DND-41 (cell line): ENCODE data around the gene B3GNT7.

Source experiments
- ATAC-seq: fragments of 200-7000 bp; cut with Tn5 transposase; 3 replicates; pipeline ENCODE4 v1.9.1; 2021; ENCODE audit warnings: low read depth; ENCODE audit not compliant: insufficient read depth
- DNase-seq: peaks from one replicate; pipeline ENCODE4 v3.0.0-alpha.2; 2020
- H2AFZ ChIP-seq: 2 replicates; pipeline ENCODE4 v1.6.0; 2012; ENCODE audit warnings: low read depth, low read length
- H3K27ac ChIP-seq: 2 replicates; pipeline ENCODE4 v1.5.1; 2012; ENCODE audit warnings: low read length, inconsistent platforms
- H3K27me3 ChIP-seq: fragments of 200-600 bp; sonication (generic); 2 replicates; pipeline ENCODE4 v1.6.0; 2012; ENCODE audit warnings: low read length, mild to moderate bottlenecking, inconsistent platforms; ENCODE audit not compliant: insufficient read depth, poor library complexity
- H3K36me3 ChIP-seq: 2 replicates; pipeline ENCODE4 v1.5.1; 2012; ENCODE audit warnings: low read length, inconsistent platforms; ENCODE audit not compliant: insufficient read depth
- H3K4me1 ChIP-seq: 2 replicates; pipeline ENCODE4 v1.5.1; 2012; ENCODE audit warnings: mild to moderate bottlenecking, low read length; ENCODE audit not compliant: insufficient read depth
- H3K4me2 ChIP-seq: 2 replicates; pipeline ENCODE4 v1.6.0; 2012; ENCODE audit warnings: mild to moderate bottlenecking, moderate library complexity, low read length, inconsistent platforms; ENCODE audit not compliant: insufficient read depth
- H3K4me3 ChIP-seq, 2 experiments: fragments of 200-600 bp in 1 of 2; shearing (Covaris generic) in 1 of 2; 2 replicates each; pipeline ENCODE4 v1.5.1; 2012 to 2016; ENCODE audit warnings: inconsistent platforms in 2 of 2, low read length in 2 of 2, mild to moderate bottlenecking in 2 of 2, low read depth in 1 of 2, moderate library complexity in 1 of 2
- H3K79me2 ChIP-seq: 2 replicates; pipeline ENCODE4 v1.6.0; 2012; ENCODE audit warnings: low read length, inconsistent platforms; ENCODE audit not compliant: insufficient read depth
- H3K9ac ChIP-seq: 2 replicates; pipeline ENCODE4 v1.6.0; 2012; ENCODE audit warnings: low read depth, mild to moderate bottlenecking, inconsistent platforms, low read length, moderate library complexity
- H3K9me3 ChIP-seq: 2 replicates; pipeline ENCODE4 v1.5.1; 2012; ENCODE audit warnings: low read length, moderate library complexity, mild to moderate bottlenecking, inconsistent platforms; ENCODE audit not compliant: insufficient read depth, severe bottlenecking
- H4K20me1 ChIP-seq: 2 replicates; pipeline ENCODE4 v1.6.0; 2012; ENCODE audit warnings: low read length; ENCODE audit not compliant: insufficient read depth
- EZH2 ChIP-seq: IDR thresholded peaks from 3 replicates; pipeline ENCODE4 v1.6.1; 2012; ENCODE audit warnings: borderline replicate concordance, low read depth, mild to moderate bottlenecking, moderate library complexity, low read length, inconsistent platforms; ENCODE audit not compliant: severe bottlenecking
- TF ChIP-seq, protein P1 (sequence below): IDR thresholded peaks from 2 replicates; pipeline ENCODE4 v1.5.1; 2012; ENCODE audit warnings: borderline replicate concordance, low read length, moderate library complexity, mild to moderate bottlenecking; ENCODE audit not compliant: poor library complexity, severe bottlenecking; ENCODE audit errors: extremely low read depth

The B3GNT7 gene

DNA sequence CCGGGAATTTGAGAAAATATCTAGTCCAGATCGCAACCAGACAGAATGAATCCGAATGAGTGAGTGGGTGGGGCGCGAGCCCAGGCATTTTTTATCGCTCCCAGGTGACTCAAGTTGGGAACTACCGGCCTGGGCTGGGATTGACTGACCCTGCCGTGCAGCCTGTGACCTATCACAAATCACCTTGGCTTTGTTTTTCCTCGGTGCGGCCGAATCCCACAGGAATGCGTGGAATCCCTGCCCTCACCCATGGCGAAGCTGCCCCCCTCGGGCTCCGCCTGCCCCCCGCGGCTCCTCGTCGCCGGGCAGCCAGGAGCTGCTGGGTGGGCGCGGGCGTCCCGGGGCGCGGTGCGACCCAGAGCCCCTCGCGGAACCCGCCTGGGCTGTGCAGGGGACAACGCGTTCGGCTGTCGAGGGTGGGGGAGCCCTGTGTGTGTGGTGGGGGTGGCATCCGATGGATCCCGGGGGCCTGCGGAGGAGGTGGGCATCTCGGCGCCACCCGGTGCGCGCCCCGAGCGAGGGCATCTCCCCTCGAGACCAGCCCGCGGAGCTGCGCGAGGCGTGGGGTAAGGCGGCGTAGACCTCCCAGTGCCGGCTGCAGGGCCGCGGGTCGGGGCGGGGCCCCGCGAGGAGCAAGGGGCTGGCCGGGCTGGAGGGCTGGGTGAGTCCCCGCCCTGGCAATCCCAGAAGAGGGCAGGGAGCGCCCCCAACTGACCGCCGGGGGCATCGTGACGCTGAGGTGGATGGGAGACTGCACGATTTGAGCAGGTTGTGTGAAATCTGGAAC is 16.5 kb downstream of the B3GNT7 start:
- H3K4me2 ChIP-seq = no peak overlapping the region
- H3K4me3 ChIP-seq = no peak overlapping the region
- DNase-seq (no peak), ATAC-seq (no peak)
- no peaks in the 10 kb centered on the region for H3K79me2 ChIP-seq
- no peak for TF ChIP-seq EZH2
- TF ChIP-seq, protein P1, sequence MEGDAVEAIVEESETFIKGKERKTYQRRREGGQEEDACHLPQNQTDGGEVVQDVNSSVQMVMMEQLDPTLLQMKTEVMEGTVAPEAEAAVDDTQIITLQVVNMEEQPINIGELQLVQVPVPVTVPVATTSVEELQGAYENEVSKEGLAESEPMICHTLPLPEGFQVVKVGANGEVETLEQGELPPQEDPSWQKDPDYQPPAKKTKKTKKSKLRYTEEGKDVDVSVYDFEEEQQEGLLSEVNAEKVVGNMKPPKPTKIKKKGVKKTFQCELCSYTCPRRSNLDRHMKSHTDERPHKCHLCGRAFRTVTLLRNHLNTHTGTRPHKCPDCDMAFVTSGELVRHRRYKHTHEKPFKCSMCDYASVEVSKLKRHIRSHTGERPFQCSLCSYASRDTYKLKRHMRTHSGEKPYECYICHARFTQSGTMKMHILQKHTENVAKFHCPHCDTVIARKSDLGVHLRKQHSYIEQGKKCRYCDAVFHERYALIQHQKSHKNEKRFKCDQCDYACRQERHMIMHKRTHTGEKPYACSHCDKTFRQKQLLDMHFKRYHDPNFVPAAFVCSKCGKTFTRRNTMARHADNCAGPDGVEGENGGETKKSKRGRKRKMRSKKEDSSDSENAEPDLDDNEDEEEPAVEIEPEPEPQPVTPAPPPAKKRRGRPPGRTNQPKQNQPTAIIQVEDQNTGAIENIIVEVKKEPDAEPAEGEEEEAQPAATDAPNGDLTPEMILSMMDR = peak; percentile 19
- no peaks in the 10 kb centered on the region for H3K27me3 ChIP-seq
- no peaks in the 10 kb centered on the region for H3K4me1 ChIP-seq
- H3K36me3 ChIP-seq = no peaks in the 10 kb centered on the region
- no peak overlapping the region for H2AFZ ChIP-seq
- H3K9ac ChIP-seq = no peak overlapping the region
- no peak overlapping the region for H3K27ac ChIP-seq
- no peaks in the 10 kb centered on the region for H4K20me1 ChIP-seq
- peaks cover 9% of the 10 kb centered on the region for H3K9me3 ChIP-seq

GRCh38 chr2:231412618-231412963 is 17.1 kb downstream of the B3GNT7 start:
- no peaks in the 10 kb centered on the region for H3K27me3 ChIP-seq
- H3K4me1 ChIP-seq = no peaks in the 10 kb centered on the region
- no peak overlapping the region for H3K9ac ChIP-seq
- H3K4me3 ChIP-seq = no peak overlapping the region
- no peak for TF ChIP-seq EZH2
- TF ChIP-seq, protein P1 = no peak
- ATAC-seq (no peak), DNase-seq (no peak)
- peaks cover 9% of the 10 kb centered on the region for H3K9me3 ChIP-seq
- no peak overlapping the region for H3K27ac ChIP-seq
- no peaks in the 10 kb centered on the region for H3K36me3 ChIP-seq
- no peak overlapping the region for H3K4me2 ChIP-seq
- no peak overlapping the region for H2AFZ ChIP-seq
- no peaks in the 10 kb centered on the region for H3K79me2 ChIP-seq
- no peaks in the 10 kb centered on the region for H4K20me1 ChIP-seq

DNA sequence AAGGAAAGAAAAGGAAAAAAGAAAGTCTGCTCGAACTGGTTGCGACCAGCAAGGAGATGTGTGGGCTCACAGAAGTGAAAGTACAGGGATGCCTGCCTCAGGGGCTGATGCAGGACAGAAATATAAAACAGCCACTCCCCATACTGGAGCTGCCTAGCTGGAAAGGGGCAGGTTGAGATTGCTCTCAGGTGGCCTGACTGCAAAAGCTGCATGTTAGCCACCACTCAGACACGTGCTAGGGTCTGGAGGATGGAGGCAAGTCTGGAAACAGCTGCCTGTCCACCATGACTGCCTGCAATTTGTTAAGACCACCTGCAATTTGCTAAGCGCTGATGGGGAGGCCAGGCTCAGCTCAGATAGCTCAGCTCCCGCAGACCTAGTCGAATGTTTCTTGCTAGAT is 17.9 kb downstream of the B3GNT7 start:
- no peaks in the 10 kb centered on the region for H3K4me1 ChIP-seq
- H3K4me2 ChIP-seq = no peak overlapping the region
- no peaks in the 10 kb centered on the region for H4K20me1 ChIP-seq
- no peaks in the 10 kb centered on the region for H3K79me2 ChIP-seq
- H2AFZ ChIP-seq = no peak overlapping the region
- DNase-seq = no peak
- H3K36me3 ChIP-seq = no peaks in the 10 kb centered on the region
- no peak; the same call in 2 of the 3 replicates for ATAC-seq
- H3K4me3 ChIP-seq = no peak overlapping the region
- H3K27ac ChIP-seq = no peak overlapping the region
- TF ChIP-seq, protein P1 = no peak
- TF ChIP-seq EZH2 = no peak
- H3K27me3 ChIP-seq = no peaks in the 10 kb centered on the region
- H3K9ac ChIP-seq = no peak overlapping the region
- peaks cover 9% of the 10 kb centered on the region for H3K9me3 ChIP-seq
